Measurements from ENCODE around the gene NISCH. TPM values are rescaled to one million over a fixed set of nuclear protein-coding genes. Genes with fewer than 3 reads are reported as not detected.

Gene NISCH
- total RNA-seq, 2 donors from 2014 or later: 29.2 to 49.6 TPM

DNA sequence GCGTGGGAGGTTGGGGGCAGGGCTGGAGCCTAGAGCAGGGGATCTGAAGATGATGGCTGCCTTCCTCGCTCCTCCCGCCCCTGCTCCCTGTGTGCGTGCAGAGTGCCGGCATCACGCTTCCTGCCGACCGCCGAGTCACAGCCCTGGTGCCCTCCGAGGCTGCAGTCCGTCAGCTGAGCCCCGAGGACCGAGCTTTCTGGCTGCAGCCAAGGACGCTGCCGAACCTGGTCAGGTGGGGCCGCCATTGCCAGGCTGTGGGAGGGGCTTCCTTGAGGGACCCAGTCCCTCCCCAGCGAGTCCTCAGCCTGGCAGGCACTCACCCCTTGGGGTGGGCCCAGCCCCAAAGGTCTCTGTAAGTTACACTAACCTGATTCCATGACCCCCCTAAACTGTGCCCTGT lies 57.3 kb downstream of the NISCH start:
- Histone ChIP-seq H3K27ac (no peak overlapping the region), H3K4me3 (no peak overlapping the region), H3K4me1 (no peaks in the 10 kb centered on the region), H3K36me3 (no peaks in the 10 kb centered on the region), H3K9me3 (no peaks in the 10 kb centered on the region), H3K27me3 (no peaks in the 10 kb centered on the region)
- TF ChIP-seq, protein P1, sequence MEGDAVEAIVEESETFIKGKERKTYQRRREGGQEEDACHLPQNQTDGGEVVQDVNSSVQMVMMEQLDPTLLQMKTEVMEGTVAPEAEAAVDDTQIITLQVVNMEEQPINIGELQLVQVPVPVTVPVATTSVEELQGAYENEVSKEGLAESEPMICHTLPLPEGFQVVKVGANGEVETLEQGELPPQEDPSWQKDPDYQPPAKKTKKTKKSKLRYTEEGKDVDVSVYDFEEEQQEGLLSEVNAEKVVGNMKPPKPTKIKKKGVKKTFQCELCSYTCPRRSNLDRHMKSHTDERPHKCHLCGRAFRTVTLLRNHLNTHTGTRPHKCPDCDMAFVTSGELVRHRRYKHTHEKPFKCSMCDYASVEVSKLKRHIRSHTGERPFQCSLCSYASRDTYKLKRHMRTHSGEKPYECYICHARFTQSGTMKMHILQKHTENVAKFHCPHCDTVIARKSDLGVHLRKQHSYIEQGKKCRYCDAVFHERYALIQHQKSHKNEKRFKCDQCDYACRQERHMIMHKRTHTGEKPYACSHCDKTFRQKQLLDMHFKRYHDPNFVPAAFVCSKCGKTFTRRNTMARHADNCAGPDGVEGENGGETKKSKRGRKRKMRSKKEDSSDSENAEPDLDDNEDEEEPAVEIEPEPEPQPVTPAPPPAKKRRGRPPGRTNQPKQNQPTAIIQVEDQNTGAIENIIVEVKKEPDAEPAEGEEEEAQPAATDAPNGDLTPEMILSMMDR (IDR thresholded peaks at IDR 0.05): no peak
- no peak for DNase-seq (ENCODE audit: low spot score)

DNA sequence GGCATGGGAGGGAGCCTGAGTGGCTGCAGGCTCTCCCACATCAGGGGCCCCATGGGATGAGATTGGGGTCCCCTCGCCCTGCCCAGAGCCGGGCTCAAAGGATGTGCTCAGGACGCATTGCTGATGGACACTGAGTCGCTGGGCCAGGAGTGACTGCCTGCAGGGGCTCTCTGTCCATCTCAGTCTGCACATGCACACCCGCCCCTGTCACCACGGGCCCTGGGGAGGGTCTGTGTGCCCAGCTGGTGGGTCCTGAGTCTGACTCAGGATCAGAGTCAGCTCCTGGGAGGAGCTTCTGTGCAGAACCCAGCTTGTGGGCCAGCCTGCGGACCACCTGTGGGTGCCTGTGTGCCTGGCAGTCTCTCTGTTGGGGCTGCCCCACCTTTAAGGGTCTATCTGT lies 57.9 kb downstream of the NISCH start:
- Histone ChIP-seq H3K4me1 (no peaks in the 10 kb centered on the region), H3K4me3 (no peak overlapping the region), H3K27ac (no peak overlapping the region), H3K36me3 (no peaks in the 10 kb centered on the region), H3K9me3 (no peaks in the 10 kb centered on the region), H3K27me3 (no peaks in the 10 kb centered on the region)
- DNase-seq (ENCODE audit: low spot score): no peak
- TF ChIP-seq, protein P1 (IDR thresholded peaks at IDR 0.05): no peak

DNA sequence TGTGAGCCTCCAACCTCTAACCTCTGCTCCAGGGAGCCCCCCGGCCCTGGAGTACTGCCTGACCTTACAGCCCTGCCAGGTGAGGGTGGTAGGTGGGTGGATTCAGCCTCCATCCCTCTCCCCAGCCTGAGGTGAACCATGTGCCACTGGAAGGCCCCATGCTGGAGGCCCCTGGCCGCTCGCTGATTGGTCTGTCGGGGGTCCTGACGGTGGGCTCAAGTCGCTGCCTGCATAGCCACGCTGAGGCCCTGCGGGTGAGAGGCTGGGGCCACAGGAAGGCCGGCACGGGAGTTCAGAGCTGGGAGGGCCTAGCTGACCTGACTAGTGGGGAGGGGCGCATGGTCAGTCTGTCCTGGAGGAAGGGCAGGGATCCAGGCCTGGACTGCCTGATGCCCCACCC lies 59.2 kb downstream of the NISCH start:
- H3K4me1 ChIP-seq: peaks cover 0 to 6% of the 10 kb centered on the region in 2 donors
- H3K27ac ChIP-seq: no peak overlapping the region
- no peaks in the 10 kb centered on the region for H3K27me3 ChIP-seq
- no peak for DNase-seq (ENCODE audit: low spot score)
- no peaks in the 10 kb centered on the region for H3K36me3 ChIP-seq
- H3K4me3 ChIP-seq: no peak overlapping the region
- TF ChIP-seq, protein P1 (IDR thresholded peaks at IDR 0.05): no peak
- H3K9me3 ChIP-seq: no peaks in the 10 kb centered on the region

DNA sequence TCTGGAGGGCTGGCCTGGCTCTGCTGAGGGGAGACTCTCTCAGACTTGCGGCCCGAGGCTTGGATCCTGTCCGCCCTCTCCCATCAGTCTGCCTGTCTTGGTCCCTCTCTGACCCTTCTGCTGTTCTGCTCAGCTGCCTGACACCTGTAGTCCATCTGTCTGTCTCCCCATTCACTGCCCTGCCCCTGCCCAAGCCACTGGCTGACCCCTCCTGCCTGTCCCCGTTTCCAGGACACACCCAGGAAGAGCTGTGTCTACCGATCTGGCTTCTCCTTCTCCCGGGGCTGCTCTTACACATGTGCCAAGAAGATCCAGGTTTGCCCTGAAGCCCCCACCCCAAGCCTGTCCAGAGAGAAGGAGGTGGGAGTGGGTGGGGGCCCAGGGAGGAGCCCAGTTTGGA lies 59.8 kb downstream of the NISCH start:
- Histone ChIP-seq H3K36me3 (no peaks in the 10 kb centered on the region), H3K4me3 (no peak overlapping the region), H3K4me1 (peaks cover 0 to 6% of the 10 kb centered on the region in 2 donors), H3K27ac (no peak overlapping the region), H3K27me3 (no peaks in the 10 kb centered on the region), H3K9me3 (no peaks in the 10 kb centered on the region)
- TF ChIP-seq, protein P1 (IDR thresholded peaks at IDR 0.05): no peak
- no peak for DNase-seq (ENCODE audit: low spot score)

DNA sequence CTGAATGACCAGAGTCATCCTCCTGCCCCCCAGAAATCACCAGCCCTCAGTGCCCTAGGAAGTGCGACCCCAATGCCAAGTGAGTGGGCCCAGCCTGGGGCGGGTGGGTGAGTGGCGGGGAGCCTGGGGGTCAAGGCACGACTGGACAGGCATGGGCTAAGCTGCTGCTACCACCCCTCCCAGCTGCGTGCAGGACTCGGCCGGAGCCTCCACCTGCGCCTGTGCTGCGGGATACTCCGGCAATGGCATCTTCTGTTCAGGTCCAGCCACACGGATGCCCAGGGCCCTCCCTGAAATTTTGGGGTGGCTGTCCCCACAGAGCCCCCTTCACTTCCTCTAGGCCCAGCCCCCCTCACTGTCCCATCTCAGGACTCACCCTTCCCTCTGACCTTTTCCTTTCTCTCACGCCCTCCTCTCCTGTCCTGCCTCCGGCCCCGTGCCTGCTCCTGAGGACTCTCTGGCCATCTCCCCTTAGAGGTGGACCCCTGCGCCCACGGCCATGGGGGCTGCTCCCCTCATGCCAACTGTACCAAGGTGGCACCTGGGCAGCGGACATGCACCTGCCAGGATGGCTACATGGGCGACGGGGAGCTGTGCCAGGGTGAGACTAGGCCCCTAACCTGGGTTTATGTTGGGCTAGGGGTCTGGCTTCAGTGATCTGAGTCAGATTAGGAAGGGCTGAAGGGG lies 61.2 kb downstream of the NISCH start:
- H3K27me3 ChIP-seq: no peaks in the 10 kb centered on the region
- H3K27ac ChIP-seq: no peak overlapping the region
- no peaks in the 10 kb centered on the region for H3K9me3 ChIP-seq
- TF ChIP-seq, protein P1 (IDR thresholded peaks at IDR 0.05): no peak
- H3K4me3 ChIP-seq: no peak overlapping the region
- H3K4me1 ChIP-seq: peaks cover 0 to 6% of the 10 kb centered on the region in 2 donors
- no peak for DNase-seq (ENCODE audit: low spot score)
- H3K36me3 ChIP-seq: no peaks in the 10 kb centered on the region
